ENCODE results near the gene DEGS2. TPM values are rescaled to one million over a fixed set of nuclear protein-coding genes. Genes with fewer than 3 reads are reported as not detected.

Gene DEGS2
- total and polyA plus RNA-seq, 12 donors: 0.04 to 0.20 (median 0.10) TPM; not detected in 7

DNA sequence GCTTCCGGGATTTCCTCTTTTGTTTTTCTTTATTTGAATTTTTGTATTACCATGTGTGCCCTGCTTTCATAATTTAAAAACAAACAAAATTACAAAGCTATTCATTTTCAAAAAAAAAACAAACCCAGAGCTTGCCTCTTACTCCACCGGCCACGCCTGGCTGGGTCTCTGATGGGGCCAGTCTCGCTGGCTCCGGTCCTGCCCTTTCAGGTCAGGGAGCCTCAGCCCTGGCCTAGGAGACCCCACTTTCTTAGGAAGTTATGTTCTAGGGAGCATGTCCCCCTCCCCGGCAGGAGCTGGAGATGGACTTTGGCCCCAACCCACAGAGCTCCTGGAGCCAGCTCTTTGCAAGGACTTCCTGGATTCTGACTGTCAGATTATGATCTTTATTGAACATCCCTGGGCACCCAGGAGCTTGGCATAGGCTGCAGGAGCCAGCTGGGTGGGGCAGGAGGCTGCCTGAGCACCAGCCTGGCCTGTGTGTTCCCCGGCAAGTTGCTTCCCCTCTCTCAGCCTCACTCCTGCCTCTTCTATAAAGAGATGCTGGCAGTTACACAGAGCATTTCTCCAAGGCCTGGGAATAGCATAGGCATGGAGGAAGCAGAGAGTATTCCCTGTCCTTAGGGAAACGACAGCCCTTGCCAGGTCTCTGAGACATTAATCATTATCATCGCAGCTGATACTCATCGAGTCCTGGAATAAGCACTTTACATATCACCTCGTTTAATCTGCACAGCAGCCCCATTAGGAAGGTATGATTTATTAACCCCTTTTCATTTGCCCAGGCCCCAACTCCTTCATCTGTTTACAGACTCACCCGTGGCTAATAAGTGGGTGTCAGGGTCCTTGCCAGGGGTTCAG is 3.5 kb downstream of the DEGS2 start:
- no peak overlapping the region for H3K4me3 ChIP-seq
- intact Hi-C loops (cut with DNase I): no loop called here
- WGBS, 2 donors: 75 to 78% methylated on average over 12 of the region's 12 CpGs
- no peaks in the 10 kb centered on the region for H3K36me3 ChIP-seq
- H3K9me3 ChIP-seq: peaks cover 0 to 12% (median 6%) of the 10 kb centered on the region in 11 donors
- DNase-seq: no peak
- no peak for ATAC-seq
- no peak overlapping the region for H3K27ac ChIP-seq
- peaks cover 0 to 16% (median 14%) of the 10 kb centered on the region in 9 donors for H3K4me1 ChIP-seq
- H3K27me3 ChIP-seq: peaks cover 10 to 49% (median 42%) of the 10 kb centered on the region in 7 donors
- TF ChIP-seq, protein P1, sequence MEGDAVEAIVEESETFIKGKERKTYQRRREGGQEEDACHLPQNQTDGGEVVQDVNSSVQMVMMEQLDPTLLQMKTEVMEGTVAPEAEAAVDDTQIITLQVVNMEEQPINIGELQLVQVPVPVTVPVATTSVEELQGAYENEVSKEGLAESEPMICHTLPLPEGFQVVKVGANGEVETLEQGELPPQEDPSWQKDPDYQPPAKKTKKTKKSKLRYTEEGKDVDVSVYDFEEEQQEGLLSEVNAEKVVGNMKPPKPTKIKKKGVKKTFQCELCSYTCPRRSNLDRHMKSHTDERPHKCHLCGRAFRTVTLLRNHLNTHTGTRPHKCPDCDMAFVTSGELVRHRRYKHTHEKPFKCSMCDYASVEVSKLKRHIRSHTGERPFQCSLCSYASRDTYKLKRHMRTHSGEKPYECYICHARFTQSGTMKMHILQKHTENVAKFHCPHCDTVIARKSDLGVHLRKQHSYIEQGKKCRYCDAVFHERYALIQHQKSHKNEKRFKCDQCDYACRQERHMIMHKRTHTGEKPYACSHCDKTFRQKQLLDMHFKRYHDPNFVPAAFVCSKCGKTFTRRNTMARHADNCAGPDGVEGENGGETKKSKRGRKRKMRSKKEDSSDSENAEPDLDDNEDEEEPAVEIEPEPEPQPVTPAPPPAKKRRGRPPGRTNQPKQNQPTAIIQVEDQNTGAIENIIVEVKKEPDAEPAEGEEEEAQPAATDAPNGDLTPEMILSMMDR (IDR thresholded peaks at IDR 0.05): no peak

DNA sequence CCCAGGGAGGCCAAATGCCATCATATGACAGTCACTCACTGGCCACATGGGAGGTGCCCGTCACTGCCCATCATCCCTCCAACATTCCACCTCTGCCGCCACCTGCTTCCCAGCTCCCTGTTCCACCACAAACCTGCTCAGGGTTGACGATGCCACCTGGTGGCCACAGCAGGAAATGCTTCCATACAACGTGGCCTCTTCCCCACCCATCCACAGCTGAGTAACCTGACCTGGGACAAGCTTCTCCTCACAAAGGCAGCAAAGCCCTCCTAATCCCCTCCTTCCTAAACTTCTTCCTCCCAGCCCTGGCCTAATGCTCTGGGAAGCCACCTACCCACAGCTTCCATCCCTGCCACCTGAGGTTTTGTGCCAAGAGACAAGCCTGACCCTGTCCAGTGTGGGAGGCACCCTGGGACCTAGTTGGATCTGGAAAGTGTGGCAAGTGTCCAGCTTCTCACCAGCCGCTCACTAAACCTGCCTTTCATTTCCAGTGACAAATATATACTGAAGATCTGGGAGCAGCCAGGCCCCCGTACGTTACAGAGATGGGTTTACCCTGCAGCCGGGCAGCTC is 4.3 kb downstream of the DEGS2 start:
- ATAC-seq: no peak
- intact Hi-C loops (cut with DNase I): no loop called here
- TF ChIP-seq, protein P1 (IDR thresholded peaks at IDR 0.05): peak; percentile 18 to 51 (median 44)
- Histone ChIP-seq H3K36me3 (no peaks in the 10 kb centered on the region), H3K9me3 (peaks cover 0 to 12% (median 6%) of the 10 kb centered on the region in 11 donors), H3K27me3 (peaks cover 10 to 45% (median 34%) of the 10 kb centered on the region in 7 donors), H3K4me3 (no peak overlapping the region), H3K4me1 (peaks cover 0 to 16% (median 14%) of the 10 kb centered on the region in 9 donors), H3K27ac (no peak overlapping the region)
- WGBS, 2 donors: 60 to 68% methylated on average over 8 of the region's 8 CpGs
- DNase-seq: peak in 1 of 2 donors; percentile 14

DNA sequence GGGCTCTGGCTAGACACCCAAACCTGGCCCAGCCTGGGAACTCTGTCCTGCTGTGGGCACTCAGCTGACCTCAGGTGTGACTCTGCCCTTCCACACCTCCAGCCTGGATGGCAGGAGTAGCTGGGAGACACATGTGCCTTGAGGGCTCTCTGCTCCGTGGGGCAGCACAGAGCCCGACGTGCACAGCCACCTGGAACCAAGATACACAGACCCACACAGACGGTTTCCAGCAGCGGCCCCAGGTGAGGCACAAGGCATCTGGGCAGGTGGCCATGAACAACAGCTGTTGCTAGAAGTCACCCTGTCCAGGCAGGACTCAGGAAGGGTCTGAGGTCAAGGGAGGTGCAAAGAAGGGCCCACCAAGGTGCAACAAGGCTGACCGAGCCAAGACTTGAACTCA is 5.9 kb downstream of the DEGS2 start:
- H3K36me3 ChIP-seq: no peaks in the 10 kb centered on the region
- H3K9me3 ChIP-seq: peaks cover 0 to 12% (median 6%) of the 10 kb centered on the region in 11 donors
- H3K27ac ChIP-seq: no peak overlapping the region
- TF ChIP-seq, protein P1 (IDR thresholded peaks at IDR 0.05): no peak
- peaks cover 0 to 29% (median 18%) of the 10 kb centered on the region in 7 donors for H3K27me3 ChIP-seq
- H3K4me1 ChIP-seq: peaks cover 0 to 2% (median under 1%) of the 10 kb centered on the region in 9 donors
- DNase-seq (no peak), ATAC-seq (no peak)
- intact Hi-C loops (cut with DNase I): no loop called here
- 93 to 94% methylated on average over 6 of the region's 6 CpGs for WGBS, 2 donors
- H3K4me3 ChIP-seq: no peak overlapping the region

DNA sequence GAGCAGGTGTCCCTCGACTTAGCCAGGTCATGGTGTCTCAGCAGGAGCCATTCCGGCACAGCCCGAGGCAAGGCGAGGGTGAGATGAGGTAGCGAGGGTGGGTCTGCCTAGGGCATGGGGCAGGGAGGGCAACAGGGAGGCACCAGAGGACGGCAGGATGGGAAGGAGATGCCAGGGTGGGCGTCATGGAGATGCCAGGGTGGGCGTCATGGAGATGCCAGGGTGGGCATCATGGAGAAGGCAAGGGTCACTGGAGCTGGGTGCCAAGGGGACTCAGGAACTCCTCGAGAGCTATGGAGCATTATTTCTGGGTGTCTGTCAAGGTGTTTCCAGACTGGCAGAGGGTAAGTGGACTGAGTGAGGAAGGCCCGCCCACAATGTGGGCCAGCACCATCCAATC is 7.4 kb downstream of the DEGS2 start:
- TF ChIP-seq, protein P1 (IDR thresholded peaks at IDR 0.05): no peak
- intact Hi-C loops (cut with DNase I): no loop called here
- peaks cover 0 to 17% (median 5%) of the 10 kb centered on the region in 7 donors for H3K27me3 ChIP-seq
- DNase-seq (no peak), ATAC-seq (no peak)
- H3K27ac ChIP-seq: no peak overlapping the region
- 84 to 92% methylated on average over 10 of the region's 10 CpGs for WGBS, 2 donors
- peaks cover 0 to 12% (median 6%) of the 10 kb centered on the region in 11 donors for H3K9me3 ChIP-seq
- H3K4me3 ChIP-seq: no peak overlapping the region
- peaks cover 0 to 2% (median 0%) of the 10 kb centered on the region in 9 donors for H3K4me1 ChIP-seq
- no peaks in the 10 kb centered on the region for H3K36me3 ChIP-seq
